Thoracic aorta (tissue), 2 donors: Measurements from ENCODE around the gene CKS1B. TPM values are rescaled to one million over a fixed set of nuclear protein-coding genes. Genes with fewer than 3 reads are reported as not detected.

ENCODE experiments used
- ATAC-seq: fragments of 150-250 bp; one replicate; pipeline ENCODE4 v1.8.0; 2017; ENCODE audit warnings: low read depth; ENCODE audit not compliant: insufficient number of reproducible peaks, low FRiP score
- DNase-seq: peaks from one replicate; pipeline ENCODE4 v3.0.0-alpha.2; 2020; ENCODE audit warnings: low spot score
- H3K27ac ChIP-seq, 2 donors: fragments of 200-600 bp; sonication (generic); 1 replicate in 1 of 2; 2 replicates in 1 of 2; pipeline ENCODE4 v1.5.1; 2016; ENCODE audit warnings: mild to moderate bottlenecking in 2 of 2, moderate library complexity in 2 of 2
- H3K27me3 ChIP-seq: fragments of 200-600 bp; sonication (generic); replicated peaks from 2 replicates; pipeline ENCODE4 v1.6.0; 2016; ENCODE audit warnings: mild to moderate bottlenecking; ENCODE audit not compliant: insufficient read depth
- H3K36me3 ChIP-seq: fragments of 200-600 bp; sonication (generic); one replicate; pipeline ENCODE4 v1.5.1; 2016
- H3K4me1 ChIP-seq, 2 donors: fragments of 200-600 bp; sonication (generic); 1 replicate in 1 of 2; 2 replicates in 1 of 2; pipeline versions ENCODE4 v1.5.1 to v1.6.0; 2016; ENCODE audit warnings: low read depth in 2 of 2, mild to moderate bottlenecking in 1 of 2; ENCODE audit not compliant: control insufficient read depth in 1 of 2
- H3K4me3 ChIP-seq: fragments of 200-600 bp; sonication (generic); 2 replicates; pipeline ENCODE4 v1.5.1; 2016; ENCODE audit warnings: mild to moderate bottlenecking
- H3K9me3 ChIP-seq: fragments of 200-600 bp; sonication (generic); 2 replicates; pipeline ENCODE4 v1.5.1; 2016
- CTCF ChIP-seq: fragments of 200-600 bp; sonication (generic); IDR thresholded peaks from one replicate; pipeline ENCODE4 v1.5.1; 2019; ENCODE audit warnings: antibody characterized with exemption
- total RNA-seq, 2 donors: library from RNA; depleted of rRNA; stranded (reverse); fragments of >200 nt; gene quantifications; one replicate each; pipeline versions ENCODE4 v1.1.0 to v1.2.3, GENCODE V29; 2016

The CKS1B gene
- total RNA-seq, 2 donors from 2014 or later, result 13.5 to 23.7 TPM

- DNase-seq (no peak), ATAC-seq (no peak)
- H3K27me3 ChIP-seq, result no peaks in the 10 kb centered on the region
- H3K9me3 ChIP-seq, result no peaks in the 10 kb centered on the region
- H3K4me1 ChIP-seq, result peaks cover 4 to 17% of the 10 kb centered on the region in 2 donors
- no peak overlapping the region for H3K4me3 ChIP-seq
- peaks cover 17% of the 10 kb centered on the region for H3K36me3 ChIP-seq
- TF ChIP-seq CTCF, result peak; percentile 48
- no peak overlapping the region for H3K27ac ChIP-seq
These were observed 30.7 kb upstream of the CKS1B start for GRCh38 chr1:154943649-154944400.

- H3K27me3 ChIP-seq, result no peaks in the 10 kb centered on the region
- DNase-seq, result no peak
- H3K4me3 ChIP-seq, result no peak overlapping the region
- peaks cover 4 to 17% of the 10 kb centered on the region in 2 donors for H3K4me1 ChIP-seq
- no peak for ATAC-seq
- no peaks in the 10 kb centered on the region for H3K9me3 ChIP-seq
- H3K36me3 ChIP-seq, result peaks cover 17% of the 10 kb centered on the region
- no peak for TF ChIP-seq CTCF
- H3K27ac ChIP-seq, result no peak overlapping the region
These were observed 29.9 kb upstream of the CKS1B start for GRCh38 chr1:154944401-154945159.

DNA sequence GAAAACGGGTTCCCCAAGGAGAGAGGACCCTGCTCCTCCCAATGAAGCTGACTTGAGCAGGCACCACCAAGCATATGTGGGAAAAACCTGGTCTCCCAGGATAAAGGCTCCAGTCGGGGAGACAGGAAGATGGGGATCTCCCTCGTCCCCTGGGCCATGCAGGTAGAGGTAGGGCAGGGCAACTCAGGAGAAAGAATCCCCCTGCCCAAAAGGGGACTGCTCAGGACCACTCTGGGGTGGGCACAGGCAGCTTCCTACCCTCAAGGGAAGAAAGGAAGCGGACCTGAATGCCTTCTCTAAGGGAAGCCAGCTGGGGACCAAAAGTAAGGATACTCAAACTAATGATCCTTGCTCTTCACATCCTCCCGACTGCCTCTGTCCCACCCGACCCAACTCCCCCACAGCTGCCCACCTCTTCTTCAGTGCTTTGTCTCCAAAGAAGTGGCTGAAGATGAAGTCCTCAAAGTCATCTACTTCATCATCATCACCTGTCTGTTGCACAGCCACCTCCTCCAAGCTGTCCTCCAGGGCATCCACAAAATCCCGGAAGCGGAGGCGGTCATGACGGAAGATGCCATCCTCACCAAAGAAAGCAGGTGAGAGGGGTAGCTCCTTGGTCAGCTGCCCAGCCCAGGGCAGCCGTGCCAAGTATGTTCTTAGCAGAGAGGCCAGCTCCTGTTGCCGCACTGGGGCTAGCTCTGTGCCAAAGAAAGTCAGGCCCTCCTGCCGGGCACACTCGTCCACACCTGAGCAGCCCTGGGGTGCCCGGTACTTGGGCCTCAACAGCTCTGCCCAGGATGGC, 29.1 kb upstream of the CKS1B start:
- ATAC-seq, result no peak
- no peaks in the 10 kb centered on the region for H3K27me3 ChIP-seq
- no peak for DNase-seq
- H3K4me1 ChIP-seq, result peaks cover 4 to 11% of the 10 kb centered on the region in 2 donors
- no peak overlapping the region for H3K4me3 ChIP-seq
- no peak for TF ChIP-seq CTCF
- no peaks in the 10 kb centered on the region for H3K9me3 ChIP-seq
- no peak overlapping the region for H3K27ac ChIP-seq
- H3K36me3 ChIP-seq, result peaks cover 17% of the 10 kb centered on the region

GRCh38 chr1:154945962-154946850, 28.3 kb upstream of the CKS1B start:
- Histone ChIP-seq H3K27ac (no peak overlapping the region), H3K4me3 (no peak overlapping the region), H3K36me3 (peaks cover 24% of the 10 kb centered on the region), H3K27me3 (no peaks in the 10 kb centered on the region), H3K9me3 (no peaks in the 10 kb centered on the region), H3K4me1 (peaks cover 4 to 11% of the 10 kb centered on the region in 2 donors)
- DNase-seq (no peak), ATAC-seq (no peak)
- TF ChIP-seq CTCF, result no peak
